Panc1 (cell line): ENCODE data around the gene TBC1D22A.

Source experiments
- CTCF ChIP-seq: fragments of 450-650 bp; IDR thresholded peaks from 2 replicates; pipeline ENCODE4 v1.5.1; 2017; ENCODE audit warnings: mild to moderate bottlenecking
- POLR2AphosphoS5 ChIP-seq: IDR thresholded peaks from 2 replicates; pipeline ENCODE4 v1.6.1; 2012; ENCODE audit warnings: mild to moderate bottlenecking, low read depth, low read length, moderate library complexity
- SIN3A ChIP-seq: IDR thresholded peaks from 2 replicates; pipeline ENCODE4 v1.6.1; 2012; ENCODE audit warnings: low read depth, mild to moderate bottlenecking, low read length, moderate library complexity, borderline replicate concordance; ENCODE audit not compliant: insufficient read depth
- TCF7L2 ChIP-seq: IDR thresholded peaks from 2 replicates; pipeline ENCODE4 v1.6.1; 2011; ENCODE audit warnings: mild to moderate bottlenecking, low read depth, low read length, inconsistent platforms
- TF ChIP-seq, protein P1 (sequence below), 2 experiments: IDR thresholded peaks; 2 replicates each; pipeline ENCODE4 v1.6.1; 2011 to 2012; ENCODE audit warnings: low read depth in 2 of 2, control low read depth in 1 of 2, low read length in 1 of 2, mild to moderate bottlenecking in 1 of 2, moderate library complexity in 1 of 2; ENCODE audit not compliant: insufficient read depth in 1 of 2

DNA sequence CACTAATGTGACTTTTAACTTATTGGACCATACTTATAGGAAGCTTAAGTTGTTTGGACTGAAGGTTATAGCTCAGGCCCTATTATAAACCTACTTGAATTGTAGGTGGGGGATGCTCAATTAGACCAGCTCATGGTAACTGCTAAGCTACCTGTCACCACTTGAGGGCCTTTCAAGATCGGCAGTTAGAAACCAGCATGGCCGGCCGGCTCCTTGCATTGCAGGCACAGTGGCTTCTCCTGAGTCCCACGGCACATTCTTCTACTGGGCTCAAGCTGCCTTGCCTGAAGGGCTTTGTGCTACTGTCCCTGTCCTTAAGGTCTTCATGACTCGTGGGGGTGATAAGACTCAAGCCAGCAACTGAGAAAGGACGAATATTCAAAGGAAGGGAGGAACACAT lies 70.8 kb downstream of the TBC1D22A start:
- TF ChIP-seq CTCF: peak; percentile 15; the same call in 1 of the 2 replicates
- no peak for TF ChIP-seq POLR2AphosphoS5
- no peak for TF ChIP-seq TCF7L2
- no peak for TF ChIP-seq SIN3A
- TF ChIP-seq, protein P1, sequence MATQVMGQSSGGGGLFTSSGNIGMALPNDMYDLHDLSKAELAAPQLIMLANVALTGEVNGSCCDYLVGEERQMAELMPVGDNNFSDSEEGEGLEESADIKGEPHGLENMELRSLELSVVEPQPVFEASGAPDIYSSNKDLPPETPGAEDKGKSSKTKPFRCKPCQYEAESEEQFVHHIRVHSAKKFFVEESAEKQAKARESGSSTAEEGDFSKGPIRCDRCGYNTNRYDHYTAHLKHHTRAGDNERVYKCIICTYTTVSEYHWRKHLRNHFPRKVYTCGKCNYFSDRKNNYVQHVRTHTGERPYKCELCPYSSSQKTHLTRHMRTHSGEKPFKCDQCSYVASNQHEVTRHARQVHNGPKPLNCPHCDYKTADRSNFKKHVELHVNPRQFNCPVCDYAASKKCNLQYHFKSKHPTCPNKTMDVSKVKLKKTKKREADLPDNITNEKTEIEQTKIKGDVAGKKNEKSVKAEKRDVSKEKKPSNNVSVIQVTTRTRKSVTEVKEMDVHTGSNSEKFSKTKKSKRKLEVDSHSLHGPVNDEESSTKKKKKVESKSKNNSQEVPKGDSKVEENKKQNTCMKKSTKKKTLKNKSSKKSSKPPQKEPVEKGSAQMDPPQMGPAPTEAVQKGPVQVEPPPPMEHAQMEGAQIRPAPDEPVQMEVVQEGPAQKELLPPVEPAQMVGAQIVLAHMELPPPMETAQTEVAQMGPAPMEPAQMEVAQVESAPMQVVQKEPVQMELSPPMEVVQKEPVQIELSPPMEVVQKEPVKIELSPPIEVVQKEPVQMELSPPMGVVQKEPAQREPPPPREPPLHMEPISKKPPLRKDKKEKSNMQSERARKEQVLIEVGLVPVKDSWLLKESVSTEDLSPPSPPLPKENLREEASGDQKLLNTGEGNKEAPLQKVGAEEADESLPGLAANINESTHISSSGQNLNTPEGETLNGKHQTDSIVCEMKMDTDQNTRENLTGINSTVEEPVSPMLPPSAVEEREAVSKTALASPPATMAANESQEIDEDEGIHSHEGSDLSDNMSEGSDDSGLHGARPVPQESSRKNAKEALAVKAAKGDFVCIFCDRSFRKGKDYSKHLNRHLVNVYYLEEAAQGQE (IDR thresholded peaks at IDR 0.05; ENCODE audit: insufficient read depth in 1 of 2, low read depth in 2 of 2, low read length in 1 of 2): no peak
